ENCODE results near the gene PLA2G2C.
A peak's percentile ranks its signal among the peaks of the same experiment; 100 is the strongest.

PLA2G2C gene

GRCh38 chr1:20199840-20200239, 13.5 kb upstream of the PLA2G2C start:
- Mint-ChIP-seq H3K27me3 (ENCODE audit: low read depth) (peaks cover 21% of the 10 kb centered on the region), H3K4me3 (no peak overlapping the region), H3K4me1 (peaks cover 6% of the 10 kb centered on the region), H3K27ac (no peak overlapping the region), H3K9me3 (no peaks in the 10 kb centered on the region), H3K36me3 (ENCODE audit: low read depth) (no peaks in the 10 kb centered on the region)
- no peak for TF ChIP-seq CTCF (IDR thresholded peaks at IDR 0.05; ENCODE audit: unreplicated experiment in 3 of 3)

- Mint-ChIP-seq H3K36me3 (ENCODE audit: low read depth) (no peaks in the 10 kb centered on the region), H3K4me3 (no peak overlapping the region), H3K9me3 (no peaks in the 10 kb centered on the region), H3K27ac (no peak overlapping the region), H3K27me3 (ENCODE audit: low read depth) (peaks cover 16% of the 10 kb centered on the region), H3K4me1 (peaks cover 10% of the 10 kb centered on the region)
- no peak for TF ChIP-seq CTCF (IDR thresholded peaks at IDR 0.05; ENCODE audit: unreplicated experiment in 3 of 3)
Observed at GRCh38 chr1:20199403-20199802, 13.1 kb upstream of the PLA2G2C start.

GRCh38 chr1:20198918-20199317, 12.6 kb upstream of the PLA2G2C start:
- peaks cover 15% of the 10 kb centered on the region for H3K4me1 Mint-ChIP-seq
- no peak overlapping the region for H3K27ac Mint-ChIP-seq
- H3K4me3 Mint-ChIP-seq, result no peak overlapping the region
- no peaks in the 10 kb centered on the region for H3K36me3 Mint-ChIP-seq (ENCODE audit: low read depth)
- TF ChIP-seq CTCF (IDR thresholded peaks at IDR 0.05; ENCODE audit: unreplicated experiment in 3 of 3), result no peak
- peaks cover 16% of the 10 kb centered on the region for H3K27me3 Mint-ChIP-seq (ENCODE audit: low read depth)
- H3K9me3 Mint-ChIP-seq, result no peaks in the 10 kb centered on the region

DNA sequence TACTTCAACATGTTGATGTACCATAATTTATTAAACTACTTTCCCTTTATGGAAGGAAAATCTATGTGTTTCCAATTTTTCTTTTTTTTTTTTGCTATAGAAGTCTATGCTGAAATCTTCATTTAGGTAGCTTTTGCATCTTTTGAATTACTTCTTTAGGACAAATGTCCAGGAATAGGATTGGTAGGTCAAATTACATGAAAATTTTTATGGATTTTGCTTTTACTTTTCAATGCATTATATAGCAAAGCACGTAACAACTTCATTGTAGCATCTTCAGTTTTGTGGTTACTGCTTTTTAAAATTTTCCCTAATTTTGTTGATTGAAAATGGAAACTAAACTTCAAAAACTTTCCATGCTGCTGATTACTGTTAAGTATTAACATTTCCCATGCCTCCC, 12.0 kb upstream of the PLA2G2C start:
- H3K36me3 Mint-ChIP-seq (ENCODE audit: low read depth), result no peaks in the 10 kb centered on the region
- H3K27ac Mint-ChIP-seq, result no peak overlapping the region
- H3K27me3 Mint-ChIP-seq (ENCODE audit: low read depth), result peaks cover 16% of the 10 kb centered on the region
- no peaks in the 10 kb centered on the region for H3K9me3 Mint-ChIP-seq
- H3K4me1 Mint-ChIP-seq, result peaks cover 16% of the 10 kb centered on the region
- H3K4me3 Mint-ChIP-seq, result no peak overlapping the region
- no peak for TF ChIP-seq CTCF (IDR thresholded peaks at IDR 0.05; ENCODE audit: unreplicated experiment in 3 of 3)

DNA sequence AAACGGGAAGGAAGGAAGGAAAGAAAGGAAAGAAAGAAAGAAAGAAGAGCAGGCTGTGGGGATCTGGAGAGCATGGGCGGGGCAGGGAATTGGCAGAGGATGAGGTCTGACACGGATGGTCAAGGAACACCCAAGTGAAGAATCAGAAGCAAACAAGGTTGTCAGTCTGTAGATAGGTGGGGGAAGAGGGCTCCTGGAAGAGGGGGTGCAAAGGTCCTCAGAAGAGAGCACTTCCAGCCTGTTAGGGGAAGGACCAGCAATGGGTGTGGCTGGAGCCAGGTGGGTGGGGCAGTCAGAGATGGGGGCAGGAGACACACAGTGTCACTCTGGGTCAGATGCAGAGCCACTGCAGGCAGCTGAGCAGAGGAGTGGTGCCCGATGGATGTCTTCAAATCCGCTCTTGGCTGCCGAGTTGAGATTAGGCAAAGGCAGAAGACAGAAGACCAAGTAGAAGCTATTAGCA, 11.0 kb upstream of the PLA2G2C start:
- Mint-ChIP-seq H3K36me3 (ENCODE audit: low read depth) (no peaks in the 10 kb centered on the region), H3K27me3 (ENCODE audit: low read depth) (peaks cover 23% of the 10 kb centered on the region), H3K4me1 (peaks cover 24% of the 10 kb centered on the region), H3K27ac (no peak overlapping the region), H3K4me3 (no peak overlapping the region), H3K9me3 (no peaks in the 10 kb centered on the region)
- no peak for TF ChIP-seq CTCF (IDR thresholded peaks at IDR 0.05; ENCODE audit: unreplicated experiment in 3 of 3)

- Mint-ChIP-seq H3K27ac (peak overlapping the region in 1 of 3 experiments; percentile 15), H3K4me1 (peaks cover 27% of the 10 kb centered on the region), H3K9me3 (no peaks in the 10 kb centered on the region), H3K4me3 (no peak overlapping the region), H3K27me3 (ENCODE audit: low read depth) (peaks cover 16% of the 10 kb centered on the region), H3K36me3 (ENCODE audit: low read depth) (no peaks in the 10 kb centered on the region)
- no peak for TF ChIP-seq CTCF (IDR thresholded peaks at IDR 0.05; ENCODE audit: unreplicated experiment in 3 of 3)
Observed at GRCh38 chr1:20195462-20195780, 9.1 kb upstream of the PLA2G2C start.

All from nephron (organoid).